Ascending aorta (tissue), 2 donors: Measurements from ENCODE around the gene LRRC3B. TPM values are rescaled to one million over a fixed set of nuclear protein-coding genes. Genes with fewer than 3 reads are reported as not detected.

Source experiments
- DNase-seq, 2 donors: peaks; one replicate each; pipeline ENCODE4 v3.0.0-alpha.2; 2019; ENCODE audit warnings: low spot score in 2 of 2
- H3K27ac ChIP-seq, 2 donors: fragments of 200-600 bp; sonication (generic); one replicate each; pipeline ENCODE4 v1.5.1; 2016 to 2017; ENCODE audit warnings: mild to moderate bottlenecking in 1 of 2
- H3K27me3 ChIP-seq: fragments of 200-600 bp; sonication (generic); one replicate; pipeline ENCODE4 v1.5.1; 2017
- H3K36me3 ChIP-seq, 2 donors: fragments of 200-600 bp; sonication (generic); one replicate each; pipeline ENCODE4 v1.5.1; 2016
- H3K4me1 ChIP-seq, 2 donors: fragments of 200-600 bp; sonication (generic); one replicate each; pipeline ENCODE4 v1.5.1; 2016 to 2017; ENCODE audit warnings: mild to moderate bottlenecking in 1 of 2
- H3K4me3 ChIP-seq, 2 donors: fragments of 200-600 bp; sonication (generic); one replicate each; pipeline ENCODE4 v1.5.1; 2016 to 2017; ENCODE audit warnings: mild to moderate bottlenecking in 1 of 2
- H3K9me3 ChIP-seq, 2 donors: fragments of 200-600 bp; sonication (generic); one replicate each; pipeline ENCODE4 v1.5.1; 2016
- CTCF ChIP-seq, 3 experiments: fragments of 200-600 bp in 2 of 3; fragments of 450-650 bp in 1 of 3; sonication (generic) in 2 of 3; IDR thresholded peaks; one replicate each; pipeline ENCODE4 v1.5.1; 2016 to 2019; ENCODE audit warnings: antibody characterized with exemption in 3 of 3, mild to moderate bottlenecking in 1 of 3, moderate library complexity in 1 of 3
- intact Hi-C: fragments of 100-400 bp; cut with DNase I; formaldehyde crosslinking; loops from one replicate; pipeline ENCODE4 v1.15.1; 2023
- total RNA-seq: library from RNA; depleted of rRNA; stranded (reverse); fragments of >200 nt; gene quantifications from one replicate; pipeline ENCODE4 v1.1.0, GENCODE V29; 2016

The LRRC3B gene
- total RNA-seq, 1 donor from 2014 or later, result not detected

- H3K9me3 ChIP-seq, result no peaks in the 10 kb centered on the region
- H3K27ac ChIP-seq, result no peak overlapping the region
- intact Hi-C loops, result no loop called here
- TF ChIP-seq CTCF (IDR thresholded peaks at IDR 0.05), result no peak
- H3K36me3 ChIP-seq, result no peaks in the 10 kb centered on the region
- no peak overlapping the region for H3K4me3 ChIP-seq
- no peaks in the 10 kb centered on the region for H3K4me1 ChIP-seq
- H3K27me3 ChIP-seq, result no peaks in the 10 kb centered on the region
- no peak for DNase-seq
These were observed 96.6 kb downstream of the LRRC3B start for GRCh38 chr3:26719134-26719533.

GRCh38 chr3:26721047-26721446 is 98.5 kb downstream of the LRRC3B start:
- H3K4me3 ChIP-seq, result no peak overlapping the region
- TF ChIP-seq CTCF (IDR thresholded peaks at IDR 0.05), result no peak
- intact Hi-C loops, result no loop called here
- no peak overlapping the region for H3K27ac ChIP-seq
- no peaks in the 10 kb centered on the region for H3K36me3 ChIP-seq
- no peak for DNase-seq
- H3K4me1 ChIP-seq, result no peaks in the 10 kb centered on the region
- no peaks in the 10 kb centered on the region for H3K9me3 ChIP-seq
- no peaks in the 10 kb centered on the region for H3K27me3 ChIP-seq

- Histone ChIP-seq H3K27me3 (no peaks in the 10 kb centered on the region), H3K27ac (no peak overlapping the region), H3K36me3 (no peaks in the 10 kb centered on the region), H3K9me3 (no peaks in the 10 kb centered on the region), H3K4me3 (no peak overlapping the region), H3K4me1 (no peaks in the 10 kb centered on the region)
- no peak for TF ChIP-seq CTCF (IDR thresholded peaks at IDR 0.05)
- DNase-seq, result no peak
- intact Hi-C loops, result no loop called here
These were observed 109.3 kb downstream of the LRRC3B start for GRCh38 chr3:26731843-26732242.

GRCh38 chr3:26750263-26750662 is 127.7 kb downstream of the LRRC3B start:
- DNase-seq, result no peak
- H3K27ac ChIP-seq, result no peak overlapping the region
- intact Hi-C loops, result no loop called here
- peaks cover 0 to 6% of the 10 kb centered on the region in 2 donors for H3K9me3 ChIP-seq
- no peaks in the 10 kb centered on the region for H3K4me1 ChIP-seq
- H3K27me3 ChIP-seq, result no peaks in the 10 kb centered on the region
- no peaks in the 10 kb centered on the region for H3K36me3 ChIP-seq
- no peak overlapping the region for H3K4me3 ChIP-seq
- no peak for TF ChIP-seq CTCF (IDR thresholded peaks at IDR 0.05)

GRCh38 chr3:26752466-26752865 is 129.9 kb downstream of the LRRC3B start:
- H3K4me3 ChIP-seq, result no peak overlapping the region
- H3K4me1 ChIP-seq, result no peaks in the 10 kb centered on the region
- no peak for DNase-seq
- TF ChIP-seq CTCF (IDR thresholded peaks at IDR 0.05), result no peak
- H3K27me3 ChIP-seq, result no peaks in the 10 kb centered on the region
- H3K36me3 ChIP-seq, result no peaks in the 10 kb centered on the region
- intact Hi-C loops, result no loop called here
- no peak overlapping the region for H3K27ac ChIP-seq
- H3K9me3 ChIP-seq, result no peaks in the 10 kb centered on the region

GRCh38 chr3:26753095-26753494 is 130.5 kb downstream of the LRRC3B start:
- DNase-seq, result no peak
- no peak for TF ChIP-seq CTCF (IDR thresholded peaks at IDR 0.05)
- Histone ChIP-seq H3K36me3 (no peaks in the 10 kb centered on the region), H3K9me3 (no peaks in the 10 kb centered on the region), H3K4me3 (no peak overlapping the region), H3K4me1 (no peaks in the 10 kb centered on the region), H3K27ac (no peak overlapping the region), H3K27me3 (no peaks in the 10 kb centered on the region)
- intact Hi-C loops, result no loop called here
